Neural progenitor cell (in vitro differentiated cells): Measurements from ENCODE around the gene MAPK13.

Experiments
- CTCF ChIP-seq: fragments of 200-600 bp; sonication (generic); IDR thresholded peaks from 2 replicates; pipeline ENCODE4 v1.5.1; 2017; ENCODE audit warnings: antibody characterized with exemption, mild to moderate bottlenecking
- EZH2 ChIP-seq: fragments of 200-600 bp; sonication (generic); IDR thresholded peaks from 2 replicates; pipeline ENCODE4 v1.6.1; 2017; ENCODE audit warnings: antibody characterized with exemption, mild to moderate bottlenecking, moderate library complexity

- TF ChIP-seq CTCF (no peak), EZH2 (no peak)
These were observed 24.0 kb downstream of the MAPK13 start for GRCh38 chr6:36154286-36154685.
